CD14-positive monocyte (primary cell): ENCODE results near the gene LPIN1. TPM values are rescaled to one million over a fixed set of nuclear protein-coding genes. Genes with fewer than 3 reads are reported as not detected.

Experiments used
- DNase-seq, 3 donors: peaks; one replicate each; pipeline ENCODE4 v3.0.0-alpha.2; 2011 to 2022
- H2AFZ ChIP-seq: 2 replicates; pipeline ENCODE4 v1.6.0; 2012; ENCODE audit warnings: mild to moderate bottlenecking, low read depth, low read length, inconsistent platforms; ENCODE audit not compliant: insufficient read depth, poor library complexity, severe bottlenecking
- H3K27ac ChIP-seq, 2 donors: 1 replicate in 1 of 2; 2 replicates in 1 of 2; pipeline ENCODE4 v1.5.1; 2012 to 2013; ENCODE audit warnings: low read length in 2 of 2, control low read depth in 1 of 2, inconsistent platforms in 1 of 2, low read depth in 1 of 2, mild to moderate bottlenecking in 1 of 2
- H3K27me3 ChIP-seq, 2 donors: one replicate each; pipeline versions ENCODE4 v1.6.0 to v1.6.1; 2011 to 2013; ENCODE audit warnings: low read length in 2 of 2; ENCODE audit not compliant: control insufficient read depth in 2 of 2, insufficient read depth in 2 of 2
- H3K36me3 ChIP-seq, 2 donors: replicated peaks in 1 of 2; 1 replicate in 1 of 2; 2 replicates in 1 of 2; pipeline versions ENCODE4 v1.5.1 to v1.6.1; 2012 to 2013; ENCODE audit warnings: low read length in 2 of 2, control low read depth in 1 of 2, inconsistent platforms in 1 of 2, mild to moderate bottlenecking in 1 of 2; ENCODE audit not compliant: insufficient read depth in 2 of 2, control insufficient read depth in 1 of 2
- H3K4me1 ChIP-seq, 2 donors: 1 replicate in 1 of 2; 2 replicates in 1 of 2; pipeline versions ENCODE4 v1.5.1 to v1.6.1; 2012 to 2013; ENCODE audit warnings: low read length in 2 of 2, control low read depth in 1 of 2, inconsistent platforms in 1 of 2, mild to moderate bottlenecking in 1 of 2, moderate library complexity in 1 of 2; ENCODE audit not compliant: insufficient read depth in 2 of 2, control insufficient read depth in 1 of 2
- H3K4me2 ChIP-seq: replicated peaks from 2 replicates; pipeline ENCODE3; 2012; ENCODE audit warnings: low read length, moderate library complexity, mild to moderate bottlenecking; ENCODE audit not compliant: poor library complexity, severe bottlenecking; ENCODE audit errors: extremely low read depth
- H3K4me3 ChIP-seq, 3 experiments: fragments of 200-600 bp in 1 of 3; sonication (generic) in 1 of 3; replicated peaks in 1 of 3; 1 replicate in 2 of 3; 2 replicates in 1 of 3; pipeline ENCODE4 v1.5.1; 2011 to 2013; ENCODE audit warnings: low read length in 3 of 3, mild to moderate bottlenecking in 3 of 3, control low read depth in 2 of 3, low read depth in 2 of 3, inconsistent platforms in 1 of 3, moderate library complexity in 1 of 3
- H3K79me2 ChIP-seq: 2 replicates; pipeline ENCODE4 v1.6.0; 2012; ENCODE audit warnings: mild to moderate bottlenecking, control low read depth, inconsistent platforms, low read length, moderate library complexity; ENCODE audit not compliant: insufficient read depth
- H3K9ac ChIP-seq: 2 replicates; pipeline ENCODE4 v1.6.0; 2017; ENCODE audit warnings: low read length, mild to moderate bottlenecking; ENCODE audit not compliant: insufficient read depth, poor library complexity, severe bottlenecking
- H3K9me3 ChIP-seq, 2 donors: replicated peaks in 1 of 2; 1 replicate in 1 of 2; 2 replicates in 1 of 2; pipeline versions ENCODE4 v1.5.1 to v1.6.1; 2012 to 2013; ENCODE audit warnings: low read length in 2 of 2, control low read depth in 1 of 2; ENCODE audit not compliant: control insufficient read depth in 1 of 2, insufficient read depth in 1 of 2
- H4K20me1 ChIP-seq: 2 replicates; pipeline ENCODE4 v1.6.0; 2012; ENCODE audit warnings: mild to moderate bottlenecking, low read length, control low read depth, moderate library complexity; ENCODE audit not compliant: insufficient read depth
- H3K27ac Mint-ChIP-seq, 7 donors: one replicate each; pipeline ENCODE4 v1.8.0; 2020; ENCODE audit warnings: mild to moderate bottlenecking in 7 of 7, mixed read lengths in 7 of 7, moderate library complexity in 6 of 7, inconsistent platforms in 2 of 7
- H3K27me3 Mint-ChIP-seq, 3 donors: one replicate each; pipeline ENCODE4 v1.8.0; 2021 to 2022; ENCODE audit warnings: low read depth in 3 of 3, mild to moderate bottlenecking in 3 of 3, mixed read lengths in 3 of 3, moderate library complexity in 3 of 3, inconsistent platforms in 1 of 3
- H3K36me3 Mint-ChIP-seq, 2 donors: one replicate each; pipeline ENCODE4 v1.8.0; 2020; ENCODE audit warnings: mixed read lengths in 2 of 2, inconsistent platforms in 1 of 2, mild to moderate bottlenecking in 1 of 2
- H3K4me1 Mint-ChIP-seq: one replicate; pipeline ENCODE4 v1.8.0; 2020; ENCODE audit warnings: mild to moderate bottlenecking, mixed read lengths
- H3K4me3 Mint-ChIP-seq, 2 donors: one replicate each; pipeline ENCODE4 v1.8.0; 2020; ENCODE audit warnings: mild to moderate bottlenecking in 2 of 2, mixed read lengths in 2 of 2, moderate library complexity in 1 of 2
- H3K9me3 Mint-ChIP-seq, 7 donors: one replicate each; pipeline ENCODE4 v1.8.0; 2020 to 2022; ENCODE audit warnings: mixed read lengths in 7 of 7, mild to moderate bottlenecking in 6 of 7, moderate library complexity in 6 of 7, inconsistent platforms in 2 of 7
- WGBS: methylation state at CpG from one replicate; pipeline ENCODE4 v1.1.5; 2013; ENCODE audit warnings: missing lambda C conversion rate; ENCODE audit not compliant: insufficient coverage; 5-methylcytosine and 5-hydroxymethylcytosine counted together
- intact Hi-C, 2 donors: fragments of 100-400 bp; cut with micrococcal nuclease; formaldehyde crosslinking; loops; one replicate each; pipeline versions ENCODE4 v1.15.0 to v1.15.1; 2023
- polyA plus RNA-seq, 3 donors: library from polyadenylated mRNA; depleted of rRNA in 1 of 3; unstranded in 2 of 3; stranded (reverse) in 1 of 3; fragments of 300-500 nt in 2 of 3; fragments of >200 nt in 1 of 3; fragmentation: Illumina TruSeq in 2 of 3; gene quantifications; 1 replicate in 2 of 3; 2 replicates in 1 of 3; pipeline ENCODE4 v1.2.3, GENCODE V29; 2012 to 2021
- TF ChIP-seq, protein P1 (sequence below): fragments of 200-600 bp; IDR thresholded peaks from one replicate; pipeline ENCODE4 v1.8.0; 2022; ENCODE audit warnings: antibody characterized with exemption, mild to moderate bottlenecking

The LPIN1 gene
- polyA plus RNA-seq, 3 donors = 1.8 to 17.6 (median 2.7) TPM

DNA sequence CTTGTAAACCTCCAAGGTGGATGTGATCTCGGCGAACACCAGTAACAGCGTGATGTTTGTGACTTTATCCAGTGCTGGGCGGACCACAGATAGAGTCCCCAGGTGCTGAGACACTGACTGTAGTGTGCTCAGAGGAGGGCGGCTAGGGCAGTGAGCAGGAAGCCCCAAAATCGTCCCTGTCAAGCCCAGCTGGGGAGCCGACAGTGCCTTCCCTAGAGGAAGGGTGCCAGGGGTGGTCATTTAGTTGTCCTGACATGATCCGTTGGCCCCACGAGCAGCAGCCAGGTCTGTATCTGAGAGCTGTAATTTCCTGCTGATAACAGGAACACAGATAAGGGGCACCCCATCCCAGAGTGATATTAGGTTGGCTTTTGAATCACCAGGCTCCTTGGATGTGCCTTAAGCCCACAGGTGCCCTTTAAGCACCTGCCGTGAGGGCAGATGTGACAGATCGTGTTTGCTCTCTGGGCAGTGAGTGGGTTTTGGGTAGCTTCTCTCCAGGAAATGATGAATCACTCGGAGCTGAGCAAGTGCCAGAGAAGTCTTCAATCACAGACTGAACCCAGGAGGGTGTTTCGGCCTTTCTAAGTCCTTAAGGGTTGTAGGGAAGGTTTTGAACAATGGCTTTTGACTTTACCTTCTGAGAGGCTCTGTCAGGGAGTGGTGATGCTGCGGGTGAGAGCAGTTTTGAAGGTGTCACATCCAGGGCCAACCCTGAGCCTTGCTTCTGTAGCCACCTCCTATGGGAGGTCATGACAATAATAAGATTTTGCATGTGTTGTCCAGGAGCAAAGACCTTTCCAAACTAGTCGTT, 7.7 kb downstream of the LPIN1 start:
- H3K4me1 ChIP-seq = peaks cover 25 to 40% of the 10 kb centered on the region in 2 donors
- Mint-ChIP-seq H3K36me3 (peaks cover 11 to 13% of the 10 kb centered on the region in 2 donors), H3K27ac (peak overlapping the region; percentile 75 to 93 (median 90)), H3K4me3 (peak overlapping the region; percentile 71 to 90), H3K9me3 (peaks cover 0 to 2% (median 0%) of the 10 kb centered on the region in 7 donors), H3K4me1 (peaks cover 53% of the 10 kb centered on the region), H3K27me3 (peaks cover 0 to 4% (median 2%) of the 10 kb centered on the region in 3 donors)
- H2AFZ ChIP-seq = peak overlapping the region; percentile 18
- TF ChIP-seq, protein P1, sequence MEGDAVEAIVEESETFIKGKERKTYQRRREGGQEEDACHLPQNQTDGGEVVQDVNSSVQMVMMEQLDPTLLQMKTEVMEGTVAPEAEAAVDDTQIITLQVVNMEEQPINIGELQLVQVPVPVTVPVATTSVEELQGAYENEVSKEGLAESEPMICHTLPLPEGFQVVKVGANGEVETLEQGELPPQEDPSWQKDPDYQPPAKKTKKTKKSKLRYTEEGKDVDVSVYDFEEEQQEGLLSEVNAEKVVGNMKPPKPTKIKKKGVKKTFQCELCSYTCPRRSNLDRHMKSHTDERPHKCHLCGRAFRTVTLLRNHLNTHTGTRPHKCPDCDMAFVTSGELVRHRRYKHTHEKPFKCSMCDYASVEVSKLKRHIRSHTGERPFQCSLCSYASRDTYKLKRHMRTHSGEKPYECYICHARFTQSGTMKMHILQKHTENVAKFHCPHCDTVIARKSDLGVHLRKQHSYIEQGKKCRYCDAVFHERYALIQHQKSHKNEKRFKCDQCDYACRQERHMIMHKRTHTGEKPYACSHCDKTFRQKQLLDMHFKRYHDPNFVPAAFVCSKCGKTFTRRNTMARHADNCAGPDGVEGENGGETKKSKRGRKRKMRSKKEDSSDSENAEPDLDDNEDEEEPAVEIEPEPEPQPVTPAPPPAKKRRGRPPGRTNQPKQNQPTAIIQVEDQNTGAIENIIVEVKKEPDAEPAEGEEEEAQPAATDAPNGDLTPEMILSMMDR = no peak
- peak; percentile 56 to 72 (median 72) for DNase-seq
- no peaks in the 10 kb centered on the region for H3K27me3 ChIP-seq
- H3K79me2 ChIP-seq = peaks cover 70% of the 10 kb centered on the region
- peak overlapping the region; percentile 77 for H3K4me2 ChIP-seq
- peak overlapping the region; percentile 25 for H3K9ac ChIP-seq
- H3K9me3 ChIP-seq = no peaks in the 10 kb centered on the region
- peak overlapping the region; percentile 19 to 68 (median 27) for H3K4me3 ChIP-seq
- H3K36me3 ChIP-seq = no peaks in the 10 kb centered on the region
- peaks cover 57% of the 10 kb centered on the region for H4K20me1 ChIP-seq
- 1% methylated on average over 13 of the region's 15 CpGs for WGBS
- peak overlapping the region; percentile 36 to 68 for H3K27ac ChIP-seq
- intact Hi-C loops = no loop called here

DNA sequence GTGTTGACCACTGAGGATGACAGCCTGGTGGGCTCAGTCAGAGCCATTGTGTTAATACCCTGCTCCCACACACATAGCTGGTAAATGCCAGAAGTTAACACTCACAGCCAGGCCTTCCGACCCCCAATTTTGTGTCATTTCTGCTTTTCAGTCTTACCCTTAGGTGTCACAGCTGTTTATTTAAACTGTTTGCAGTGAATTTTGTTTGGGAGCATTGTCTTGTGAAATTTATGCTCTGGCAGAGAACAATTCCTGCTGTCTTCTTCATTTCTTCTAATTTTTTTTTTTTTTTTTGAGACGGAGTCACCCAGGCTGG, 8.2 kb downstream of the LPIN1 start:
- Histone ChIP-seq H3K9me3 (no peaks in the 10 kb centered on the region), H3K36me3 (no peaks in the 10 kb centered on the region), H3K27me3 (no peaks in the 10 kb centered on the region), H3K4me2 (peak overlapping the region; percentile 77), H3K79me2 (peaks cover 65% of the 10 kb centered on the region), H2AFZ (no peak overlapping the region), H3K4me1 (peaks cover 22 to 35% of the 10 kb centered on the region in 2 donors), H3K9ac (no peak overlapping the region), H3K4me3 (peak overlapping the region in 1 of 3 experiments; percentile 68), H4K20me1 (peaks cover 51% of the 10 kb centered on the region), H3K27ac (peak overlapping the region in 1 of 2 donors; percentile 68)
- Mint-ChIP-seq H3K4me3 (peak overlapping the region in 1 of 2 donors; percentile 90), H3K27ac (peak overlapping the region in 3 of 7 donors; percentile 73 to 91 (median 75)), H3K27me3 (peaks cover 0 to 4% (median 2%) of the 10 kb centered on the region in 3 donors), H3K36me3 (peaks cover 11 to 13% of the 10 kb centered on the region in 2 donors), H3K4me1 (peaks cover 48% of the 10 kb centered on the region), H3K9me3 (peaks cover 0 to 3% (median 0%) of the 10 kb centered on the region in 7 donors)
- no CpG with 5 or more reads among the region's 2 CpGs for WGBS
- intact Hi-C loops = no loop called here
- TF ChIP-seq, protein P1 = no peak
- no peak for DNase-seq
